ENCODE measurements around the gene SLC37A1.

SLC37A1 gene

GRCh38 chr21:42568376-42568775 is 54.7 kb downstream of the SLC37A1 start:
- Mint-ChIP-seq H3K9me3 (no peaks in the 10 kb centered on the region), H3K27me3 (no peaks in the 10 kb centered on the region), H3K4me3 (no peak overlapping the region), H3K4me1 (ENCODE audit: low read depth) (no peaks in the 10 kb centered on the region), H3K27ac (no peak overlapping the region), H3K36me3 (ENCODE audit: low read depth) (peaks cover 82% of the 10 kb centered on the region)
- no peak for DNase-seq

DNA sequence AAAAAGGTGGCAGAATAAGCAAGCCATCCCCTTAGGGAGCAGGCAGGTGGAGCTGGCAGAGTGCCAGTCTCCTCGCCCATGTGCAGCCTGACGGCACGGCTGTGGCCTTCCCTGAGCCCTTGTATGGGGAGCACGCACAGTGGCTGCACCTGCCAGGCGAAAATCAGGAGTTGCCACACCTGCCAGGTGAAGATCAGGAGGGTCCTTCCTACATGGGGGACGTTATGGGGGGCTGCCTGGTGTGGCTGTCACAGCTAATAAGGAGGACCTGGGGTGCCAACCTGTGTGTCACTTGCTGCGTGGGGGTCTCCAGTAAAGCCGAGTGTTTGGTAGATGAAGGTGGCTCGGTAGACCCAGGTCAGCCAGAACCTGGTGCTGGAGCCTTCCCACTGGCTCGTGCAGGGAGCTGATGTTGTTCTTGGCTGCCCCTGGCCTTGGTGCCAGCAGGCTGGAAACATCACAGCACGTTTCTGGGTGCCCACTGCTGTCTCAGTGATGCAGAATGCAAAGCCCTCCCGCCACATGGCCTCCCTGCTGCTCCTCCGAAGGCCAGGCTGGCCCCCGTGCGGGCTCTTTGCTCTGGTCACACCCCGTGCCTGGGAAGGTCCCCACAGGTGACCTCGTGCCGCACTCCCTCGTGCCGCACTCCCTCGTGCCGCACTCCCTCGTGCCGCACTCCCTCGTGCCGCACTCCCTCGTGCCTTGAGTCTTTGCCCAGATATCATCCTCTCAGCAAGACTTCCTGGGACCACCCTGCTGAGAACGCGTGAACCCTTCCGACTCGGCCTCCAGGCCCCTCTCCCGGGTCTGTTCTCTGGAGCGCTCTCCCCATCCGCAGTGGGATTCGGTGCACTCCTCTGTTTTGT is 55.4 kb downstream of the SLC37A1 start:
- no peaks in the 10 kb centered on the region for H3K27me3 Mint-ChIP-seq
- H3K36me3 Mint-ChIP-seq (ENCODE audit: low read depth), result peaks cover 82% of the 10 kb centered on the region
- H3K4me3 Mint-ChIP-seq, result no peak overlapping the region
- no peaks in the 10 kb centered on the region for H3K4me1 Mint-ChIP-seq (ENCODE audit: low read depth)
- H3K27ac Mint-ChIP-seq, result no peak overlapping the region
- DNase-seq, result peak; percentile 26
- no peaks in the 10 kb centered on the region for H3K9me3 Mint-ChIP-seq

GRCh38 chr21:42569732-42570301 is 56.2 kb downstream of the SLC37A1 start:
- Mint-ChIP-seq H3K36me3 (ENCODE audit: low read depth) (peaks cover 84% of the 10 kb centered on the region), H3K27me3 (no peaks in the 10 kb centered on the region), H3K27ac (no peak overlapping the region), H3K4me3 (no peak overlapping the region), H3K4me1 (ENCODE audit: low read depth) (no peaks in the 10 kb centered on the region), H3K9me3 (no peaks in the 10 kb centered on the region)
- DNase-seq, result peak; percentile 22

GRCh38 chr21:42570362-42570761 is 56.7 kb downstream of the SLC37A1 start:
- Mint-ChIP-seq H3K27me3 (no peaks in the 10 kb centered on the region), H3K4me1 (ENCODE audit: low read depth) (no peaks in the 10 kb centered on the region), H3K36me3 (ENCODE audit: low read depth) (peaks cover 86% of the 10 kb centered on the region), H3K4me3 (no peak overlapping the region), H3K27ac (no peak overlapping the region), H3K9me3 (no peaks in the 10 kb centered on the region)
- no peak for DNase-seq

GRCh38 chr21:42570841-42571387 is 57.3 kb downstream of the SLC37A1 start:
- Mint-ChIP-seq H3K27ac (no peak overlapping the region), H3K9me3 (peaks cover under 1% of the 10 kb centered on the region), H3K27me3 (no peaks in the 10 kb centered on the region), H3K36me3 (ENCODE audit: low read depth) (peaks cover 86% of the 10 kb centered on the region), H3K4me3 (no peak overlapping the region), H3K4me1 (ENCODE audit: low read depth) (no peaks in the 10 kb centered on the region)
- DNase-seq, result peak; percentile 18

DNA sequence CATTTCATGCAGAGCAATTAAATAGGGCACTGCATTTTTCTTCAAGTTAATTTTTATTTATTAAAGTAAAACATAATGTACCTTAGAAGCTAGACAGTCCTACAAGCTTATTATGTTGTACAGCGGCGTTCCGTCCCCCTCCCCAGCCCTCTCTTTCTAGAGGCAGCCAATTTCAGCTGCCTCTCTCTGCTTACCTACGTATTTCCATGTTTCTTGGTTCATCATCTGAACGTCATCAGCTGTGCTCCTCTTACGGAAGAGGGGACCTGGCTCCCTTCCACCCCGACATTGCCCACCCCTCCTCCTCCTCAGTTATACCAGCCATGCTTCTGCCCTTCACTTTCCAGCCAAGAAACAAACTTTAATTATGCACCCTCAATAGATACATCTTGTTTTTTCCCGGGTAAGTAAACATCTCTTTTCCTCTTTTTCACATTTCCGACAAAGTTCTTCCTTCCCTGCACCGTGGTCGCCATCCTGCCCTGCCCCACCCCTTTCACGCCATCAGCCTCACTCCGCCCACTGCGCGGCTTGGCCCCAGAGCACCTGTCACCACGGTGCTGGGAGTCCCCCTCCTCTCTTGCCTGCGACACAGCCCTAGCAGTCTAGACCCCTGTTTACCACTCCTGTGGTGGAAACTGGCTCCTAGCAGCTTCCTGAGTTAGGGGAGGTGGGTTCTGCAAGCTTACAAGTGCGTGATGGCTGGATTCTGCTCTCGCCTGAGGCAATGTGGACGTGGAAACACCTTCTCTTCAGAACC is 57.9 kb downstream of the SLC37A1 start:
- H3K4me3 Mint-ChIP-seq, result no peak overlapping the region
- no peak overlapping the region for H3K27ac Mint-ChIP-seq
- H3K4me1 Mint-ChIP-seq (ENCODE audit: low read depth), result no peaks in the 10 kb centered on the region
- no peaks in the 10 kb centered on the region for H3K27me3 Mint-ChIP-seq
- H3K9me3 Mint-ChIP-seq, result peaks cover 6% of the 10 kb centered on the region
- peak; percentile 16 for DNase-seq
- peaks cover 89% of the 10 kb centered on the region for H3K36me3 Mint-ChIP-seq (ENCODE audit: low read depth)

GRCh38 chr21:42572906-42573495 is 59.3 kb downstream of the SLC37A1 start:
- Mint-ChIP-seq H3K4me1 (ENCODE audit: low read depth) (no peaks in the 10 kb centered on the region), H3K4me3 (no peak overlapping the region), H3K36me3 (ENCODE audit: low read depth) (peaks cover 89% of the 10 kb centered on the region), H3K27me3 (no peaks in the 10 kb centered on the region), H3K9me3 (peaks cover 10% of the 10 kb centered on the region), H3K27ac (no peak overlapping the region)
- DNase-seq, result no peak

GRCh38 chr21:42574234-42575027 is 60.8 kb downstream of the SLC37A1 start:
- DNase-seq, result peak; percentile 24
- Mint-ChIP-seq H3K36me3 (ENCODE audit: low read depth) (peaks cover 81% of the 10 kb centered on the region), H3K9me3 (peaks cover 10% of the 10 kb centered on the region), H3K4me3 (no peak overlapping the region), H3K4me1 (ENCODE audit: low read depth) (no peaks in the 10 kb centered on the region), H3K27ac (no peak overlapping the region), H3K27me3 (no peaks in the 10 kb centered on the region)

DNA sequence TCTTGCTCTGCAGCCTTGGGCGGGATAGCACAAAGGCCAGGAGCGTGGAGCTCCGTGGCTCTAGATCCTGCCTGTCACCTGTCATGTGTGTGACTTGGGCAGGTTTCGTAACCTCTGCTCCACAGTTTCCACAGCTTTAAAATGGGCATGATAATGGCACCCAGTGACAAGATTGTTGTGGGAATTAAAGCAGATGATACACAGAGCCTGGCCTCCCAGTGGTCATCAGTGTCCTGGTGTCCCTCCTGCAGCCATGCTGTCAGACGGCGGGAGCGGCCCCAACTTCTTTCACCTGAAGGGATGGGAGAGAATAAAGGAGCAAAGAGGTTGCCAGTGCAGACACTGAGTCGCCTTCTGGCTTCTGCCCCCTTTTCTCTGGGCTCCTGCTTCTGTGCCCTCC is 61.5 kb downstream of the SLC37A1 start:
- H3K4me3 Mint-ChIP-seq, result no peak overlapping the region
- no peak for DNase-seq
- H3K27ac Mint-ChIP-seq, result no peak overlapping the region
- H3K9me3 Mint-ChIP-seq, result peaks cover 10% of the 10 kb centered on the region
- H3K27me3 Mint-ChIP-seq, result no peaks in the 10 kb centered on the region
- H3K4me1 Mint-ChIP-seq (ENCODE audit: low read depth), result no peaks in the 10 kb centered on the region
- peaks cover 76% of the 10 kb centered on the region for H3K36me3 Mint-ChIP-seq (ENCODE audit: low read depth)

GRCh38 chr21:42576639-42577038 is 63.0 kb downstream of the SLC37A1 start:
- no peak overlapping the region for H3K4me3 Mint-ChIP-seq
- H3K27ac Mint-ChIP-seq, result no peak overlapping the region
- no peaks in the 10 kb centered on the region for H3K4me1 Mint-ChIP-seq (ENCODE audit: low read depth)
- DNase-seq, result no peak
- no peaks in the 10 kb centered on the region for H3K27me3 Mint-ChIP-seq
- peaks cover 10% of the 10 kb centered on the region for H3K9me3 Mint-ChIP-seq
- H3K36me3 Mint-ChIP-seq (ENCODE audit: low read depth), result peaks cover 64% of the 10 kb centered on the region

GRCh38 chr21:42578034-42578433 is 64.4 kb downstream of the SLC37A1 start:
- Mint-ChIP-seq H3K4me1 (ENCODE audit: low read depth) (no peaks in the 10 kb centered on the region), H3K27me3 (no peaks in the 10 kb centered on the region), H3K4me3 (no peak overlapping the region), H3K27ac (no peak overlapping the region), H3K9me3 (peaks cover 10% of the 10 kb centered on the region), H3K36me3 (ENCODE audit: low read depth) (peaks cover 54% of the 10 kb centered on the region)
- DNase-seq, result no peak

- no peaks in the 10 kb centered on the region for H3K4me1 Mint-ChIP-seq (ENCODE audit: low read depth)
- DNase-seq, result peak; percentile 16
- peaks cover 10% of the 10 kb centered on the region for H3K9me3 Mint-ChIP-seq
- no peak overlapping the region for H3K27ac Mint-ChIP-seq
- no peak overlapping the region for H3K4me3 Mint-ChIP-seq
- peaks cover 46% of the 10 kb centered on the region for H3K36me3 Mint-ChIP-seq (ENCODE audit: low read depth)
- no peaks in the 10 kb centered on the region for H3K27me3 Mint-ChIP-seq
Measured at GRCh38 chr21:42578761-42579415, 65.2 kb downstream of the SLC37A1 start.

- DNase-seq, result peak; percentile 17
- H3K4me3 Mint-ChIP-seq, result no peak overlapping the region
- H3K36me3 Mint-ChIP-seq (ENCODE audit: low read depth), result peaks cover 39% of the 10 kb centered on the region
- no peaks in the 10 kb centered on the region for H3K27me3 Mint-ChIP-seq
- no peak overlapping the region for H3K27ac Mint-ChIP-seq
- H3K9me3 Mint-ChIP-seq, result peaks cover 10% of the 10 kb centered on the region
- no peaks in the 10 kb centered on the region for H3K4me1 Mint-ChIP-seq (ENCODE audit: low read depth)
Measured at GRCh38 chr21:42579456-42580075, 65.9 kb downstream of the SLC37A1 start.
